Measurements from ENCODE around the gene IL17RD.

Gene IL17RD

DNA sequence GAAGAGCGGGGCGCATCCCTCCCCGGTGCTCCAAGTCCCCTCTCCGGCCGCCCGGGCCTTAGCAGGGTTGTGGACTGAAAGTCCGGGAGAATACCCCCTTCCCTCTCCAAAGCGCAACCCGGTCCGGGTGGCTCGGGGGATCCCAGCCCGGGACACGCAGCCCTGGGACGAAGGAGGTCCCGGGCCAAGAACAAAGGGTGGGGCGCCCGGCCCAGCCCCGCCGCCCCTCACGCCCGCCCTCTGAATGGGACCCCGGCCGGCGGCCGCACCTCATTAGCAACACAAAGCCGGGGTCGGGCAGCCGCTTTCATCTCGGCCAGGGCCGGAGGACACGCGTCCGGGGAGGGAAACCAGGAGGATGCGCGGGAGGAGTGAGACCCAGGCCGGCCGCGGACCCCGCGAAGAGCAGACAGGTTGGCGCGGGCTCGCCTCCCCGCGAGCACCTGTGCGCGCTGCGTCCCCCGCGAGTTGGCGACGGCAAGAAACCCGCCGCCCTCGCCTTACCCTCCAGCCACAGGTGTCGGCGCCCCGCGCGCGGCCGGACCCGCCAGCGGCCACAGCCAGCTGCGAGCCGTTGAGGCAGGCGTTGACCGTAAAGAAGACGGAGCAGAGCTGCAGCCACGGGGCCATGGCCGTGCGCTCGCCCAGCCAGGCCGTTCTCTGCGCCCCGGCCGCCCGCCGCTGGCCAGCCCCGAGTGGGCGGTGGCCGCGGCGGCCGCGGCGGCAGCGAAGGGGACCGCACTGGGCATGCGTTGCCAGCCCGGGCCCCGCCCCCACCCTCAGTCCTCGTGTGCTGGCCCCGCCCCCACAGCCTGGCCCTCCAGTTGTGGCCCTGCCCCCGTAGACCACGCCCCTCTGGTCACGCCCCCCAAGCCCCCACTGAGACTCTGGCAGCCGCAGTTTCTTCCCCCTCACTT is at the start of gene IL17RD:
Gene IL17RD, minus strand, starts transcription at position 697 of the 917 bp plus-strand sequence. Its CDS starts 67 bp downstream, at position 630.
- peak in 3 of 4 experiments; percentile 12 to 23 (median 20) for DNase-seq

DNA sequence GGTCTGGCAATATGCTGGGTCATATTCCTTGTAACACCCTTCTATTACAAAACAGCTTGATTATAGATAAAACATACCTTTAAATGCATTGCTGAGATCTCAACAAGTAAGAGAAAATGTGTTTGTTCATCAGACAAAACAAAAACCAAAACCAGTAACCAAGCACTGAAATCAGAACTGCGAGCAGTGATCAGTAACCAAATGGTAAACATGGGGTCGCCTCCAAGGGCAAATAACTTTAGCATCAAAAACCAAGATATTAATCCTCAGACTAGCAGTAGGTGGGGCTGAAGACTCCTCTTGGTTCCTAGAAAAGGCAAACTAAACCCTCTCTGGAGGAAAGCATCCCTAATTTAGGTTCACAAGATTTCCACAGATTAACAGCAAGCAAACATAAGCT is 41.3 kb upstream of the IL17RD start:
- DNase-seq: no peak

DNA sequence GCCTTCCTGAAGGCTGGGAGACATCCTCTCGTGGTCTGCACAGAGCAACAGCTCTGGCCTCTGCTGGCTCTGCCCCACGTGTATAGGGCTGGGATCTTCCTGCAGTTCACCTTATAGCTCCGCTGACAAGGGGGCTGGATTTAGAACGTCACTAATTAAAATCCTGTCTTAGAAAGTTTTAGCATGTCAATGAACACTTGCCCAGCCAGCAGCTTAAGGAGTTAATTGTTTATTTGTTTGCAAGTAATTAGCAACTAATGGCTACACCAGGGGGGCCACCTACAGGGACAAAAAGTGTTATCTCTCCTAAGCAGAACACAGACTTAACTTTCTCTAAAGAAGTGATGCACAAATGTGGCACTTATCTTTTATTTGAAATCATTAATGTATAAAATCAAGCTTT is 34.7 kb upstream of the IL17RD start, which contains the start of gene HESX1:
Gene HESX1, minus strand, starts transcription at position 84 of the 403 bp plus-strand sequence. Its CDS starts 60 bp downstream, at position 24.
- DNase-seq: no peak

DNA sequence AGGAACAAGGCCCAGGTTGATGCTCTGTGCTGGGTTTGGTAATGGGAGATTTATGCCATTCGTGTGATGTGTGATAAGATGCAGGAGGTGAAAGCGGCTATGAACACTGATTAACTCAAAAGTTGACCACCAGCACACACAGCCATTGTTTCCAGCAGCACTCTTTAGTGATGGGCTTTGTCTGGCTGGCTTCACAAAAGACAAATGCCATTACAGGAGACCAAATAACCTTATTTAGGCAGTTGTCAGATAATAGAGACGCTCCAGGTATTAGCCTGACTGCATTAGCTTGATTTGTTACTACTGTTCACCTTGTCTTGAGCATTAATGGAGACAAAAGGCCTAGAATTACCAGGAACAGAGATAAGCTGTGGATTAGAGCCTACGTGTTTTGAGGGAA is 29.5 kb upstream of the IL17RD start:
- DNase-seq: no peak

DNA sequence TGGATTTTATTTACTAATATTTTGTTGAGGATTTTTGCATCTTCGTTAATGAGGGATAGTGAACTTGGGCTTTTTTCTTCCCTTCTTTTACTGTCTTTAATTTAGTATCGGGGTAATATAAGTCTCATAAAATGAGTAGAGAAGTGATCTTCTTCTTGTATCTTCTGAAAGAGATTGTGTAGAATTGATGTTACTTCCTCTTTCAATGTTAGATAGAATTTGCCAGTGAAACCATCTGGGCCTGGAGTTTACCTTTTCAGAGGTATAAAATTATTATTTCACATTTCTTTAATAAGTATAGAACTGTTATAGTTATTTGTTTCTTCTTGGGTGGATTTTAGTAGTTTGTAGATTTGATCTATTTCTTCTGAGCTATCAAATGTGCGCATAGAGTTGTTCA is 26.9 kb upstream of the IL17RD start:
- DNase-seq: no peak

DNA sequence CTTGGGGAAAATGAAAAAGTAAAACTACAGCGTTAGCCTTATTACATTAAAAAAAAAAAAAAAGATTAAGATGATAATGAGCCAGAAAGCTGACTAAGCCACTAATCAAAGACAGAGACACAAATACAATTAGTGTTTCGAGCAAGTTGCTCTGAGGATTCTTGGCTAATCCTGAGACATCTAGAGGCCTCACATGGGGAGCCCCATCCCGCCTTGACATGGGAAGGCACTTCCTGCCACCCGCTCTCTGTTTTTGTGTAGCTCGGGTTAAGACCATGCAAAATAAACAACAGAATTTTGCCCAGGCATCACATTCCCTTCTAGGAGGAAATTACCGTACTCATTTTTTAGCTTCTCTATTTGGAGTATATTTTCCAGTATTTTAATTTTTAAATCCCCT is 19.4 kb upstream of the IL17RD start:
- DNase-seq: no peak

DNA sequence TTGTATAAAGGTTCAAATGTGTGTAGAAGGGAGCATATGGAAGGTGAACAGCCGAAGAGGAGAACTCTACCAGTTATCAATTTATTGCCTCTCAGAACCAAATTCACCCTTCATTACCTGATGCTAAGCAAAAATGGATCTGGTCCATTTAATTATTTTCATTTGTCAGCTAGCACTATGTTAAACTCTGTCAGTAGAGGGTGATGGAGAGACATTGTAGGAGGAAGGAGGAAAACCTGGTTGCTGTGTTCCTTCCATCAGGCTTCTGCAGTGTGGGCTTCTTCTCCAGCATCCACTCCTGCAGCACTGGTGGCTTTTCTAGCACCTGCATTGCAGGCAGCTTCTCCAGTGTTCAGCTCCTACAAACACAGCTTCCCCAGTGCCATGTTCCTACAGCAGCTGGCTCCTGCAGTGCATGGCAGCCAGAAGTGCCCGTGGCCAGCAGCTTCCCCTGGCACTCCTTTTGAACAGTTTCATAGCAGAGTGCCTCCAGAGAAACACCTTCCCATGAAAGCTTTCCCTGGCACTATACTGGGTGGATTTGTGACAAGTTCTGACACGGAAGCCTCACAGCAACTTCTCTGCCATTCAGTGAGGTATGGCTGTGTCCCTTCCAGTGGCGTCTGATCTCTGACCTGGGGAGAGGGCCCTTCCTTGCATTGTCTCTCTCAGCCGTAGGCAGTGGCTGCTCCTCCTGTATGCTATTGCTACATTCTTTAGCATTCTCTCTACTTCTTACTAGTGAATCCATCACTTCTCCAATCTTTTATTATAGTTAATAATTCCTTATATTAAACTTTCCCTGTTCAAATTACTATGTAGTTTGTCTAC is 14.6 kb upstream of the IL17RD start:
- no peak for DNase-seq

DNA sequence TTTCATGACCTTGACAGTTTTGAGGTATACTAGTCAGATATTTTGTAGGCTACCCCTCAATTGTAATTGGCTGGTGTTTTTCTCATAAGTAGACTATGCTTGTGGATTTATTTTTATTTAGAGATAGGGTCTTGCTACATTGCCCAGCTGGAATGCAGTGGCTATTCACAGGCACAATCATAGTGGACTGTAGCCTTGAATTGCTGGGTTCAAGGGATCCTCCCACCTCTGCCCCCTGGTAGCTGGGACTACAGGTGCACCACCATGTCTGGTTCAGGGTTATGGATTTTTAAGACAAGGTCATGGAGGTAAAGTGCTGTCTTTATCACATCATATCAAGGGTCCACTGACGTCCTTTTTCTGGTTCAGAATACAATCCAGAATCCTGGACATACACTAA is 10.9 kb upstream of the IL17RD start:
- DNase-seq: no peak

DNA sequence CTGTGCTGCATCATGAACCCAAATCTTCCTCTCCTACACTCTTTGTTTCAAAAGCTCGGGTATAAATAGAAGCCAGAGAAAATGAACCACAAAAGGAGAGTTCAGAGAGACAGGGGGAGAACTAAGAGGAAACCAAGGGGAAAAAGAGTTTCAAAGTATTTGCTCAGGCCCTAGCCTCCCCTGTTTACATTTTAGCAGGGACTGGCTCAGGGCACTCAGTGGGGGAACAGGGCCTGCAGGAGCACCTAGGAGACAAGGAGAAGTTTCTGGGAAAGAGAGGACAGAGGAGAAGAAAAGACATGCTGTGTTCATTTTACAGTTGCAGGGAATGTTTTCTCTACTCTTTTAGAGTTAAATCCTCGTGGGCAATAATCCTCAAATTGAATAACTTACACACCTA is 8.5 kb upstream of the IL17RD start:
- no peak for DNase-seq

DNA sequence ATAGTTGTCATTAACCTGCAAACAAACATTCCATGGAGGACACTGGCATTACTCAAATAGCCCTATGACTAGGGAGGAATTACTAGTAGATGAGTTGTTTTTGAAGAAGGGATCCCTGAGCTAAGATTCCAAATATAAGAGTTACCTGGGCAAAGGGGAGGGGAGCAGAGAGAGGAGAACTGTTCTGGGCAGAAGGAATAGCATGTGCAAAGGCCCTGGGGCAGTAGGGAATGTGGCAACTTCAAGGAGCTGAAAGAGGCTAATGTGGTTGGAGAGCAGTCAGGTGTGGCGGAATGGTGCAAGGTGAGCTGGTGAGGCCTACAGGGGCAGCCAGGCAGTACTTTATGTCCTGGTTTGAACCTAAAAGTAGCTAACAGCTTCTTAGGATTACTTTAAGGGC is 5.8 kb upstream of the IL17RD start:
- DNase-seq: no peak

DNA sequence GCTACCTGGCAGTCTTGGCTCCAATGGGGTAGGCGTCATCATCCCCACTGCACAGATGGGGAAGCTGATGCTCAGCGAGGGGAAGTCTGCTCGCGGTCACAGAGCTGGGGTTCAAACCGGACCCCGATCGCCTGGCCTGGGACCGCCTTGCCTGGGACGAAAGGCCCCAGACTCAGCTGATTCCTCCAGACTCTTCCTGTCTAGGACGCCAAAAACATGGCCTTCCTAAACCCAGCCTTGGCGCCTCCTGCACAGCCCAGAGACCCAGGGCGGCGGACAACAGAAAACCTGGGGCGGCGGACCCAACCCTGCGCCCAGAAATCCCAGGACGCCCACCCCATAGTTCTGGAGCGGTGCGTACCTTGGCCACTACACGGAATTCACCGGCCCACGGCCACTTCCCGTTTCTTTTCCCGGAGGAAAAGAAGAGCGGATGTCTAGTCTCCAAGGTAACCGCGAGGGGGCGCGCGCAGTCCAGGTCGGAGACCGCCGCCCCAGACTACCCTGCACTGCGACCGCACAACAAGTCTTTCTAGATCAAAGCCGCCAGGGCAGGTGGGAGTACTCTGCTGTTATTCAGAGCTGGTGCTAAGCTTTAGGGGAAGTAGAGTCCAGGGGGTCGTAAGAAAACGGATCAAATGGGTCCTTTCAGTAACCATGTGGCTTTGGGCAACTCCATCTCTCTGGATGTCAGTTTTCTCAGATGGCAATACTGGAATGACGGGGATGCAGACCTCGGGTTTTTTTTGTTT is 4.9 kb upstream of the IL17RD start:
- peak; percentile 16 to 56 (median 38) for DNase-seq

DNA sequence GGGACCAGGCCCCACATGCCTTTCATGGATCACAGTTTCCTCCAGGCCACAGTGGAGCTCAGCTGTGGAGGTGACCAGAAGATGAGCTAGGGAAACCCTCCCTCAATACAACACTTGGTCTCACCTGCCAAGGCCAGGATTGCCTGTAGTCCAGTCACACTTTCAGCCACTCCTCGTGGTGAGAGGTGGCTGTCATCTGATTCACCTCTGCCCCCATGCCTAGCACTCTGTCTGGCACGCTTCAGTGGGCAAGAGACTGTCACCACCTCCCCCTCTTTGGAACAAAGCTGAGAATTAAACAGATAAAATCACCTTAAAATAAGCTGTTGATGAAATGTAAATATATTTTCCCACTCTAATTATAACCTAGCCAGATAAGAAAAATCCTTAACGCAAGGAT is 4.0 kb upstream of the IL17RD start:
- no peak for DNase-seq

DNA sequence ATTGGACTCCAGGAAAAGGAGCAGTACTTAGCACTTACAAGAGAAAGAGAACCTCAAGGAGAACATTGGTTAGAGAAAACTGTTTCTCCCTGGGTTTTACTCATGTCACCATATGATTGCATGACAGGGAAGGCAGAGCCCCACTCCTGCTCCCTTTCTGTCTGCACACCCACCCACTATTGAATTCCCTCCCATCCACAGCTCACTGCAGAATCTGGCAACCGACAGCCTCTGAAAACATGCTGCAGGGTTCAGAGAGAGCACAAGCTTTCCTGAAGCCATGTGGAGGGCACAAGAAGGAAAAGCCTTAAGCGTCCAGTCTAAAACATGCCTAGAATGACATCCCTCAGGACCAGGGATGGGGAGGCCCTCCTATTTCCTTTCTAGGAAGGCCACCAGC is 3.0 kb upstream of the IL17RD start:
- no peak for DNase-seq

DNA sequence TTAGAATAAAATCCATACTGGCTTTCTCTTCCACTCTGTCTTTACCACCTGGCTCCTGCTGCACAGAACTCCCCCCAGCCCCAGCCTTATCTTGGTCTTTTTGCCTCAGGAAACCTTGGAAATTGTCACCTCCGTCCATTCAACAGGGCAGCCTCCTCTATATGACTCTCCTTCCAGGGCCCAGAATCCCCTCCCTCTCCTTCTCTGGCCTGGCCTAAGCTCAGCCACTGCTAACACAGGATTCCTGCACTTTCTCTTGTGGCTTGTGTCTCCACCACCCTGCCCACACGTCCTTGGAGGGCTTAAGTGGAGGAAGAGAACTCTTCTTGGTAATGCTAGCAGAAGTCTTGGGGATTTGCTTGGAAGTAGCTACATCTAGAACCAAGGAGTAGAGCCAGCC is 1.5 kb upstream of the IL17RD start:
- no peak for DNase-seq

DNA sequence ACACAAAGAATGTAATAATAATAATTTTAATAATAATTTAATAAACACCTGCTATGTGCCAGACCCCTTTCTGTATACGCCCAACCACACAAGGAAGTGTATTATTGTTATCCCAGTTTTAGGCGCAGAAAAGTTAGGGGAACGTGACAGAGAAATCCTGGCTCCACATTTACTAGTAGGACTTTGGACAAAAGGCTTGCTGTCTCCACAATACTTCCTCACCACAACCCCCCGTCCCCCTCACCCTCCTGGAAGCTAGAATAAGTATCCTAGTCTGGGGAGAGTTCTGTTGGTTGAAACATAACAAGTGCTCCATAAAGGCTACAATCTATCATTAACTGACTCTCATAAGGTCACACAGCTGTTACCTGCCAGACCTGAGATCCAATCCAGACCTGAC is 488 bp upstream of the IL17RD start:
- DNase-seq: no peak

DNA sequence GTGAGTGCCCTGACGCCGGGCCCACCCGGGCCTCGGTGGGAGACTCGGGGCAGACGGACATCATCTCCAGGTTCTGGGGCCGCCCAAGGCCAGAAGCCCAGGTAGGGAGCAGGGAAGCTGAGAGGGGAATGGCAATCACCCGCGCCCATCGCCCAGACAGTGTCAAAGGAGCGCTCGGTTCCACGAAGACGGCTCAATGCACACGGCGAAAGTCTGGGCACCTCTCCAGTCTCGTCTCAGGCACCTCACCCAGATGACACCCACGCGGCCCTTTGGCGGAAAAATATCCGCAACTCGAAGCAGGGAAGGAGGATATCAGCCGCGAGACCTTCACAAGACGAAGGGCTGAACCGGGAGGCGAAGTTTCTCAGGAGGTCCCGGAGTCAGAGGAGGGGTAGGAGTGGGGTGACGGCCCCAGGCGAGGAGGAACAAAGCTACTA is 916 bp downstream of the IL17RD start:
- DNase-seq: no peak

DNA sequence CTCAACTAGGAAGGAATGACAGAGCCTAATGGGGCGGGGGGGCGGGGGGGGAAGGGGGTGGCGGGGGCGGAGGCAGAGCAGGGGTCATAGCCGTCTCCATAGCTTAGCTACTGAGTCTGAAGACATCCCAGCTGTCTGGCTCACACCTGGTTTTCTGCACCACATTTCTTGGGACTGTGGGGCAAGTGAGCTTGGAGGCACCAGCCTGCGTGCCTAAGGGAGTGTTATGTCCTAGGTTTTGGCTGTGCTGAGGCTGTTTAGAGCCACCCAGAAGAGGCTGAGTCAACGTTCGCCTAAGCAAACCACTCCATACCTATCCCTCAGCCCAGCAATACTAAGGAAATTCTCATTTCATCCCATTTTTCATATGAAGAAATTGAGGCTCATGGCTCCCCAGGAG is 1.4 kb downstream of the IL17RD start:
- no peak for DNase-seq

DNA sequence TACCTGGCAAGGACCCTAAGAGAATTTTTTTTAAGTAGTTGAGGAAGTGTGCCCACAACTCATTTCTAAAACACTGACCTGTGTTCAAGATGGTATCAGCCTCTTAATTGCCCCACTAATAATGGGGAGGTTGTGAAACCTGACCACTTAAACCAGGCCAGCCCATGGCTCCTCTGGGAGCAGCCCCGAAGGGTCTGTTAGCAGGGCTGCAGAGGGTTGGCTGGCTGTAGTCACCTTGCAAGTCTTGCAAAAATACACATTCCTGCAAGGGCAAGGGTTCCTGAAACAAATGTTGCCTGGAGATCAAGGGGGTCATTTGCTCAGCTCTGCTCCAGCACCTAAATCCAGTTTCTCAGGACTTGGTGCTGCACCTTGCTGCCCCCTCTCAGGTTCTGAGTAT is 3.2 kb downstream of the IL17RD start:
- no peak for DNase-seq

DNA sequence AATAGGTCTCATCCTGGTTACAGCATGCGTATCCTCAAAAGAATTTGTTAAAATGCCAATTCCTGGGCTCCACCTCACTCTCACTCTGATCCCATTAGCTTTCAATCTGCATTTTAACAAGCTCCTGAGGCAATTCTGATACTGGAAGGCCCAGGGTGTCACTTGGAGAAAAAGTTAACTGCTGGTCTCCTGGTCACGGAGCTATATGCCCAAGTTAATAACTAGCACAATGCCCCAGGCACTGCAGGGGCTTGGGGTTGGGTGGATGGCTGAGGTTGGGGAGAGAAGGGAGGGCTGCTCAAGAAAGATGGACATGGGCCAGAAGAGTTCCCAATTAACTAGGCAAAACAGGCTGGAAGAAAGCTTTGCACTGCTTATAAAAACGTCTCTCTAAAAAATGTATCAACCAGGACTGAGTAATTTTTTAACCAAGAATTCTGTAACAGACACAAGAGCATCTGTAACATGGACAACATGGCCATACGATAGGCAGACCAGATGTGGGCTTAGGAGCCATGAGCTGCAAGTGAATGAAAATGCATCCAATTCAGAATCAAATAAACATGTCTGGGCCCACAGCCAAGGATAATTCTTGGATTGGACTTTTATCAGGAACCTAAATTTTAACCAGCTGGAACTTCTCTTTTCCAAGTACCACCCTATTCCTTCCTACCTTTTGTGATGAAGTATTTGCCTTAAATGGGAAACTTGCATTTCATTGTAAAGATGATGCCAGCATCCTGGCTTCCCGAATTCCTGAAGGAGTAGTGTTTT is 4.2 kb downstream of the IL17RD start:
- no peak for DNase-seq

DNA sequence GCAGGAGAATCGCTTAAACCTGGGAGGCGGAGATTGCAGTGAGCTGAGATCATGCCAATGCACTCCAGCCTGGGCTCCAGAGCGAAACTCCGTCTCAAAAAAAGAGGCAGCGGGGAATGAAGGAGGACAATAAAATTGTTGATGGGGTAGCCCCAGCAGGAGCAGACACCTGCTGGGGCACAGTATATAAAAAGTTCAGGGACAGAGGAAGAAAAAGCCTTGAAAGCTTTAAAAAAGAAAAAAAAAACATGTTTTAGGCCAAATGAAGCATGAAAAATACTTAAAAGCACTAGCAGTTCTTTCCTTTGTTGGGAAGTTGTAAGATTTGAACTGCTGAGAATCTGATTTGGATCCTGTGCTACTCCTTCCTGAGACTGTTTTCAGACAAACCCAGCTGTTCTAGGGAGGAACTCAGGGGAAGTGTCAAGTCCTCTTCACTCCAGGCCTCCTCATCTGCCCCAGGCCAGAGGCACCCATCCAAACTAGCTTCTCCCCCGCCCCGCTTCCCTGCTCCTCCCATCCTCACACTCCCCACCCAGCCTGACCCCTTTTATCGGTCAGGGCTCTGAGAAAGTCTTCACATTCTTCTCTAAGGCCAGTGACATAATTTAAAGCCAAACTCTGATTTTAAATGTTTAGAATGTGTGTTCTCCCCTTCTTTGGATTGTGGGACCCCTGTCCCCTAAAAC is 4.9 kb downstream of the IL17RD start:
- no peak for DNase-seq

All from activated CD4-positive, CD25-positive, alpha-beta regulatory T cell (primary cell).